ENCODE results near the gene NF2.

NF2 gene

DNA sequence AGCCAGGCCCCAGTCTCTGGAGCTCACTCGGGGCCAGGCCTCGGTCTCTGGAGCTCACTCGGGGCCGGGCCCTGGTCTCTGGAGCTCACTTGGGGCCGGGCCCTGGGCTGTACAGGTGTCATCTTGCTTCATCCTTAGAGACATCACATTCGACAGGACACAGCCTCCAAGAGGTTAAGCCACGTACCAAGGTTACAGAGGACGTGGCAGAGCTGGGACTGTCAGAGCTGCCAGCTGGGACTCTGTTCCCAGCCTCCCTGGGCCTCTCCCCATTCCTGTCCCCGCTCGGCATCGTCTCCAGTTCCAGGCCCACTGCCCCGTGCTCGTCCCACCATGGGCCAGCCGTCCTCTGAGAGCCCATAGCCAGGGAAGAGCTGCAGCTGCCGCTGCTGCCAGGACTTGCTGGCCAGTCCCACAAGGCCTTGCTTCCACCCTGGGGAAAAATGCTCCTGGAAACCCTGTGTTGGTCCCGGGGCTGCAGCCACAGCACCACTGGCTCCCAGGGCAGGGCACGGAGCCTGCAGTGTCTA, 136.0 kb downstream of the NF2 start:
- Histone ChIP-seq H3K36me3 (ENCODE audit: insufficient read depth, insufficient read length, low read length) (peaks cover 3% of the 10 kb centered on the region), H3K27me3 (ENCODE audit: insufficient read depth, insufficient read length) (no peaks in the 10 kb centered on the region), H3K4me1 (ENCODE audit: insufficient read depth, insufficient read length) (peaks cover 20% of the 10 kb centered on the region), H3K9ac (ENCODE audit: insufficient read length, low read depth) (no peak overlapping the region), H3K4me3 (ENCODE audit: insufficient read length, low read depth) (no peak overlapping the region), H3K9me3 (ENCODE audit: insufficient read depth, low read length) (no peaks in the 10 kb centered on the region)
- TF ChIP-seq YY1 (IDR thresholded peaks at IDR 0.05; ENCODE audit: insufficient read depth, insufficient read length): no peak
- TF ChIP-seq SUZ12 (IDR thresholded peaks at IDR 0.05; ENCODE audit: extremely low read depth, insufficient read depth, insufficient read length): no peak
- no peak for TF ChIP-seq ZNF274 (IDR thresholded peaks at IDR 0.05; ENCODE audit: low read depth, low read length)
- DNase-seq (ENCODE audit: low read depth, low spot score): no peak

DNA sequence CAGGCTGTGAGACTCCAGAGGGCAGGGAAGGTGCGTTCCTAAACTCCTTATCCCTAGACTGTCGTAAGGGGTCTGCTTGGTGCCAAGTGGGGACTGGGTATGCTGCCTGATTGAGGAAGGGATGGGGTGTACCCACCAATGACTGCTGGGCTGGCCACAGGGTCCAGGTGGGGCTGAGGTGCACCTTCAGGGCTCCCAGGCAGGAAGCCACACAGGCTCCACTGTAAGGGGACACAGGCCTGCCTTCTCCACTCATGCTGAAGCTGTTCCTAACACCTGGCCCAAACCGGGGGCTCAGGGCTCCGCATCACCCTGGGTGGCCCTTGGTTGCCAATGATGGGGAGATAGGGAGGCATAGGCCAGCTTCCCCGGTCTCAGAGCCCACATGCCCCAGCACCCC, 136.8 kb downstream of the NF2 start:
- Histone ChIP-seq H3K4me3 (ENCODE audit: insufficient read length, low read depth) (no peak overlapping the region), H3K27me3 (ENCODE audit: insufficient read depth, insufficient read length) (no peaks in the 10 kb centered on the region), H3K36me3 (ENCODE audit: insufficient read depth, insufficient read length, low read length) (peaks cover 3% of the 10 kb centered on the region), H3K9me3 (ENCODE audit: insufficient read depth, low read length) (no peaks in the 10 kb centered on the region), H3K4me1 (ENCODE audit: insufficient read depth, insufficient read length) (peaks cover 13% of the 10 kb centered on the region), H3K9ac (ENCODE audit: insufficient read length, low read depth) (no peak overlapping the region)
- no peak for DNase-seq (ENCODE audit: low read depth, low spot score)
- no peak for TF ChIP-seq YY1 (IDR thresholded peaks at IDR 0.05; ENCODE audit: insufficient read depth, insufficient read length)
- no peak for TF ChIP-seq SUZ12 (IDR thresholded peaks at IDR 0.05; ENCODE audit: extremely low read depth, insufficient read depth, insufficient read length)
- no peak for TF ChIP-seq ZNF274 (IDR thresholded peaks at IDR 0.05; ENCODE audit: low read depth, low read length)

DNA sequence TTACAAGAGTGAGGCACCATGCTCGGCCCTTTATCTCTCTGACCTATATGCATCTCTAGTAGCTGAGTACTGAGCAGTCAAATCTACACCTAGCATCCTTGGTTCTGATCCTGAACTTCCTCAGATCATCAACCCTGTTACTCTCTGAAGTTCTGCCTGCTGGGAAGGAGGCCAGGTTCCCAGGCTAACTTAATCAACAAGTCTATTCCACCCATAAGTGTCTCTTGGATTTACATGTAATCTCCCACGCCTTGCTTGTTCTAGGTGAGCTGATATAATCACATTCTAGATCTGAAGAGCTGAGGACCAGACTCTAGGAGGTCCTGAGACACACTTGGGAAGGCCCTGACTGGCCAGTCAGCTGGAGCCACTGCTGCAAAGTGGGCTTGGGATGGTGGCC, 138.5 kb downstream of the NF2 start:
- Histone ChIP-seq H3K27me3 (ENCODE audit: insufficient read depth, insufficient read length) (no peaks in the 10 kb centered on the region), H3K4me1 (ENCODE audit: insufficient read depth, insufficient read length) (peaks cover 9% of the 10 kb centered on the region), H3K9ac (ENCODE audit: insufficient read length, low read depth) (no peak overlapping the region), H3K9me3 (ENCODE audit: insufficient read depth, low read length) (no peaks in the 10 kb centered on the region), H3K4me3 (ENCODE audit: insufficient read length, low read depth) (no peak overlapping the region), H3K36me3 (ENCODE audit: insufficient read depth, insufficient read length, low read length) (peaks cover 6% of the 10 kb centered on the region)
- no peak for DNase-seq (ENCODE audit: low read depth, low spot score)
- no peak for TF ChIP-seq SUZ12 (IDR thresholded peaks at IDR 0.05; ENCODE audit: extremely low read depth, insufficient read depth, insufficient read length)
- no peak for TF ChIP-seq ZNF274 (IDR thresholded peaks at IDR 0.05; ENCODE audit: low read depth, low read length)

DNA sequence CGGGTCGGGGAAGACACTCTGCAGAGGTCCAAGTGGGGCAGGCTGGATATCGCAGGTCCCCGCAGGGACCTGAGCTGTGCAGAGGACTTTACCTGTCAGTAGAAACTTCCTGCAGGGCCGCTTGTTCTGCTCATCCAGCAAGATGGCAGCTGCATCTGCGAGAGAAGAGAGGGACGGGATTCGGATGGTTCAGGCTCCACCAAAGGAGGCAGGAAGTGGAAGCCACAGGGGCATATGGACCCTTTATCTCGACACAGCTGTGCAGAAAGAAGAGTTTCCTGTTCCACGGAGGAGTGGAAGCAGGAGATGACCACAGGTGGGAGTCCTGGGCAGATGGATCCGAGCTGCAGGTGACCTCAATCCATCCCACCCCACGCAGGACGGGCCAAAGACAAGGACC, 138.9 kb downstream of the NF2 start:
- peaks cover 9% of the 10 kb centered on the region for H3K4me1 ChIP-seq (ENCODE audit: insufficient read depth, insufficient read length)
- no peaks in the 10 kb centered on the region for H3K27me3 ChIP-seq (ENCODE audit: insufficient read depth, insufficient read length)
- TF ChIP-seq ZNF274 (IDR thresholded peaks at IDR 0.05; ENCODE audit: low read depth, low read length): no peak
- no peak for TF ChIP-seq YY1 (IDR thresholded peaks at IDR 0.05; ENCODE audit: insufficient read depth, insufficient read length)
- TF ChIP-seq SUZ12 (IDR thresholded peaks at IDR 0.05; ENCODE audit: extremely low read depth, insufficient read depth, insufficient read length): no peak
- H3K36me3 ChIP-seq (ENCODE audit: insufficient read depth, insufficient read length, low read length): peaks cover 6% of the 10 kb centered on the region
- H3K9me3 ChIP-seq (ENCODE audit: insufficient read depth, low read length): no peaks in the 10 kb centered on the region
- no peak for DNase-seq (ENCODE audit: low read depth, low spot score)
- no peak overlapping the region for H3K4me3 ChIP-seq (ENCODE audit: insufficient read length, low read depth)
- H3K9ac ChIP-seq (ENCODE audit: insufficient read length, low read depth): no peak overlapping the region

DNA sequence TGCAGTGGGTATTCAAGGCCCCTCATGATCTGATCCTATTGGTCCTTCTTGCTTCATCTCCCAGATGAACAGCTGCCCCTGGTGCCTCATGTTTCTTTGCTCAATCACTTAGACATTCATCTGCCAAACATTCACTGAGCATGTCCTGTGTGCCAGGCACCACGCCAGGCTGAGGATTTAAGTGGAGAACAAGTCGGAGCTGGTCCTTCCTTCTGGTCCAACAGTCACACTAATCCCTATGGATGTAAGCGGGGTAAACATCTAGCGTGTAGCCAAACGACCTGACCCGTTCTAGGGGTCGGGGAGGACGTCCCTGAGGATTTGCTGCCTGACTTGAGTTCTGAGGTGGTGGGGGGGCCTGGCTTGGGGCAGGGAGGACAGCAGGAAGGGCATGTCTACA, 141.5 kb downstream of the NF2 start:
- Histone ChIP-seq H3K27me3 (ENCODE audit: insufficient read depth, insufficient read length) (no peaks in the 10 kb centered on the region), H3K36me3 (ENCODE audit: insufficient read depth, insufficient read length, low read length) (peaks cover 14% of the 10 kb centered on the region), H3K9ac (ENCODE audit: insufficient read length, low read depth) (no peak overlapping the region), H3K9me3 (ENCODE audit: insufficient read depth, low read length) (no peaks in the 10 kb centered on the region), H3K4me1 (ENCODE audit: insufficient read depth, insufficient read length) (peaks cover 2% of the 10 kb centered on the region), H3K4me3 (ENCODE audit: insufficient read length, low read depth) (no peak overlapping the region)
- no peak for TF ChIP-seq YY1 (IDR thresholded peaks at IDR 0.05; ENCODE audit: insufficient read depth, insufficient read length)
- TF ChIP-seq ZNF274 (IDR thresholded peaks at IDR 0.05; ENCODE audit: low read depth, low read length): no peak
- no peak for TF ChIP-seq SUZ12 (IDR thresholded peaks at IDR 0.05; ENCODE audit: extremely low read depth, insufficient read depth, insufficient read length)
- DNase-seq (ENCODE audit: low read depth, low spot score): no peak

DNA sequence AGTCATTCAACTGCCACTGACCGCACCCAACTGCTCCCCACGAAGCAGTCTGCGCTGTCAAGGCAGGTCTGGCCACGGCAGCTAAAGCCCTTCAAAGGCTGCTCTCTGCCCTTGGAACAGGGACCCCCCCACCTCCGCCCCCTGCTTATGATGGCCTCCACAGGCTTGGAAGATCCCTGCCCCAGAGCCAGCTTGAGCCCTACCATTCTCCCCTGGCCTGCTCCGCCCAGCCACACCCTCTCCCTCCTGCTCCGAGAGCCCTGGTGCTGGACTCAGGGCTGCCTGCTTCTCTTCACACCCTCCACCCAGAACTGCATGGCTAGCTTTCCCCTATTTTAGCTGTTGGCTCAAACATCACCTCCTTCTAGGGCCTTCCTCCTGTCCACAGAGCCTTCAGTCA, 144.4 kb downstream of the NF2 start:
- H3K9me3 ChIP-seq (ENCODE audit: insufficient read depth, low read length): no peaks in the 10 kb centered on the region
- TF ChIP-seq SUZ12 (IDR thresholded peaks at IDR 0.05; ENCODE audit: extremely low read depth, insufficient read depth, insufficient read length) (no peak), ZNF274 (IDR thresholded peaks at IDR 0.05; ENCODE audit: low read depth, low read length) (no peak), YY1 (IDR thresholded peaks at IDR 0.05; ENCODE audit: insufficient read depth, insufficient read length) (no peak)
- peaks cover 14% of the 10 kb centered on the region for H3K36me3 ChIP-seq (ENCODE audit: insufficient read depth, insufficient read length, low read length)
- no peak overlapping the region for H3K4me3 ChIP-seq (ENCODE audit: insufficient read length, low read depth)
- H3K4me1 ChIP-seq (ENCODE audit: insufficient read depth, insufficient read length): peaks cover 2% of the 10 kb centered on the region
- no peaks in the 10 kb centered on the region for H3K27me3 ChIP-seq (ENCODE audit: insufficient read depth, insufficient read length)
- no peak for DNase-seq (ENCODE audit: low read depth, low spot score)
- H3K9ac ChIP-seq (ENCODE audit: insufficient read length, low read depth): no peak overlapping the region

Measured in NT2/D1 (cell line).